SK-N-MC (cell line): ENCODE measurements around the gene KLHL29.

Source experiments
- EZH2 ChIP-seq: fragments of 200-600 bp; sonication (generic); IDR thresholded peaks from one replicate; pipeline ENCODE4 v1.6.1; 2017; ENCODE audit warnings: antibody characterized with exemption
- POLR2AphosphoS5 ChIP-seq: IDR thresholded peaks from 2 replicates; pipeline ENCODE4 v1.6.1; 2012; ENCODE audit warnings: mild to moderate bottlenecking, low read depth, low read length, borderline replicate concordance

DNA sequence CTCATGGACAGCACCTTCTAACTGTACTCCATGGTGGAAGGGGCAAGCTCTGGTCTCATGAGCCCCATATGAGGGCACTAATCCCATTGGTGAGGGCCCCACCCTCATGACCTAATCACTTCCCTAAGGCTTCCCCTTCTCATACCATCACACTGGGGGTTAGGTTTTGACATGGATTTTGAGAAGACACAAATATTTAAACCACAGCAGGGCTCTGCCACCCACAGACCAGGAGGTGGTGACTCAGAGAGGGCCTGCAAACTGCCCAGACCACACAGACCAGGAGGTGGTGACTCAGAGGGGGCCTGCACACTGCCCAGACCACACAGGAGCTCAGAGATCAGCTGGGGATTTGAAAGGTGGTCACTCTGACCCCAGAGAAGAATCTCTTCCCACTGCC is 222.0 kb downstream of the KLHL29 start:
- TF ChIP-seq EZH2 (no peak), POLR2AphosphoS5 (no peak)
